ENCODE data around the gene CALR.
A peak's percentile ranks its signal among the peaks of the same experiment; 100 is the strongest.
"Not testable (repeated sequence)": the region's sequence is repeated elsewhere in the genome, so short reads cannot be mapped to it uniquely, and the experiment has no call there.

The CALR gene

GRCh38 chr19:12933287-12934072 lies 4.9 kb upstream of the CALR start, which contains the start of gene FARSA:
Gene FARSA (minus strand): TSS chr19:12933711. CDS start chr19:12933696, 15 bp downstream.
- peak; percentile 86 for DNase-seq (ENCODE audit: low read depth)

DNA sequence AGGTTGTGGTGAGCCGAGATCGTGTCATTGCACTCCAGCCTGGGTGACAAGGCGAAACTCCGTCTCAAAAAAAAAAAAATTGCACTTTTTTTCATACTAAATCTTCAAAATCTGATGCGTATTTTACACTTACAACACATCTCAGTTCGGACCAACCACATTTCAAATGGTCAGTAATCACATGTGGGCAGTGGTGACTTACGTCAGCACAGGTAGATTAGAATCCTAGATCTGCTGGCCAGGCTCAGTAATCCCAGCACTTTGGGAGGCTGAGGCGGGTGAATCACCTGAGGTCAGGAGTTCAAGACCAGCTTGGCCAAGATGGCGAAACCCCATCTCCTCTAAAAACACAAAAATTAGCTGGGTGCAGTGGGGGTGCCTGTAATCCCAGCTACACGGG lies 3.3 kb upstream of the CALR start:
- DNase-seq (ENCODE audit: low read depth): no peak

GRCh38 chr19:12936582-12936981 lies 1.8 kb upstream of the CALR start:
- no peak for DNase-seq (ENCODE audit: low read depth)

- DNase-seq (ENCODE audit: low read depth): no peak
Measured at GRCh38 chr19:12937093-12937926, 1.1 kb upstream of the CALR start.

DNA sequence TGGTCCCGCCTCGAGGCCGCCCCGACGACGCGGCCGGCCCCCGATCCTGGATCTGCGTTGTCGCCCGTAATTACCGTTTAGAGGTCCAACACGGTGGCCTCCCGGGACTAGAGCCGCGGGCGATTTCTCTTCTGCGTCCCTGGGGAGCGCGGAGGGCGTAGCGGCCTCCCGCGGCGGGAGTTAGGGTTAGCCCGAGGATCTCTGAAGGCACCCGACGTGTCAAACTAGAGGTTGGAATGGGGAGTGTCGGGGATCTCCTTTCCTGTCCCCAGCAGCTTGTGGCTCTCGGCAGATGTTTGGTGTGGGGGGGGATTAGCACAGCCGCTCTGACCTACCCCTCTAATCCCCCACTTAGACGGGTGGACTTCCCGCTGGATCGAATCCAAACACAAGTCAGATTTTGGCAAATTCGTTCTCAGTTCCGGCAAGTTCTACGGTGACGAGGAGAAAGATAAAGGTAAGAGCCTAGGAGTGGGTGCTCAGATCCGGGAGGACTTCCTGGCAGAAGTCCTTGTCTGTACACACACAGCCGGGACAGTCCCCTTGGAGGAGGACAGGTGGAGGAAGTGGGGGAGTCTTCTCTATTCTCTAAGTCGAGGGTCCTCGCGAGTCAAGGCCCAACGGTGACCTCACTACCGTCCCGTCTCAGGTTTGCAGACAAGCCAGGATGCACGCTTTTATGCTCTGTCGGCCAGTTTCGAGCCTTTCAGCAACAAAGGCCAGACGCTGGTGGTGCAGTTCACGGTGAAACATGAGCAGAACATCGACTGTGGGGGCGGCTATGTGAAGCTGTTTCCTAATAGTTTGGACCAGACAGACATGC lies 581 bp downstream of the CALR start:
- no peak for DNase-seq (ENCODE audit: low read depth)

DNA sequence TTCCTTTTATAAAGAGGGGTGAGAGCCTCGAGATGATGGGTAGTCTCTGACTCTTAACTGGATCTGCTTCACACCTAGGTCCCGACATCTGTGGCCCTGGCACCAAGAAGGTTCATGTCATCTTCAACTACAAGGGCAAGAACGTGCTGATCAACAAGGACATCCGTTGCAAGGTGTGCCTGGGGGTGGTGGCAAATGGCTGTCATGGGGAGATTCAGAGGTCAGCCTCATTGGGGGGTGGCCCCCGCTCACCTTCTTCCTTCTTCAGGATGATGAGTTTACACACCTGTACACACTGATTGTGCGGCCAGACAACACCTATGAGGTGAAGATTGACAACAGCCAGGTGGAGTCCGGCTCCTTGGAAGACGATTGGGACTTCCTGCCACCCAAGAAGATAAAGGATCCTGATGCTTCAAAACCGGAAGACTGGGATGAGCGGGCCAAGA lies 1.6 kb downstream of the CALR start:
- DNase-seq (ENCODE audit: low read depth): no peak

- DNase-seq (ENCODE audit: low read depth): no peak
Measured at GRCh38 chr19:12940897-12941296, 2.5 kb downstream of the CALR start.

DNA sequence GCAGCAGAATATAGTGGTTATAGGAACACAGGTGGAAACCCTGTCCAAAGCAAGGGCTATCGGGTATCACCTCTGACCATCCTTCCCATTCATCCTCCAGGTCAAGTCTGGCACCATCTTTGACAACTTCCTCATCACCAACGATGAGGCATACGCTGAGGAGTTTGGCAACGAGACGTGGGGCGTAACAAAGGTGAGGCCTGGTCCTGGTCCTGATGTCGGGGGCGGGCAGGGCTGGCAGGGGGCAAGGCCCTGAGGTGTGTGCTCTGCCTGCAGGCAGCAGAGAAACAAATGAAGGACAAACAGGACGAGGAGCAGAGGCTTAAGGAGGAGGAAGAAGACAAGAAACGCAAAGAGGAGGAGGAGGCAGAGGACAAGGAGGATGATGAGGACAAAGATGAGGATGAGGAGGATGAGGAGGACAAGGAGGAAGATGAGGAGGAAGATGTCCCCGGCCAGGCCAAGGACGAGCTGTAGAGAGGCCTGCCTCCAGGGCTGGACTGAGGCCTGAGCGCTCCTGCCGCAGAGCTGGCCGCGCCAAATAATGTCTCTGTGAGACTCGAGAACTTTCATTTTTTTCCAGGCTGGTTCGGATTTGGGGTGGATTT lies 5.1 kb downstream of the CALR start:
- DNase-seq (ENCODE audit: low read depth): no peak

- no peak for DNase-seq (ENCODE audit: low read depth)
Measured at GRCh38 chr19:12944104-12944674, 5.8 kb downstream of the CALR start.

DNA sequence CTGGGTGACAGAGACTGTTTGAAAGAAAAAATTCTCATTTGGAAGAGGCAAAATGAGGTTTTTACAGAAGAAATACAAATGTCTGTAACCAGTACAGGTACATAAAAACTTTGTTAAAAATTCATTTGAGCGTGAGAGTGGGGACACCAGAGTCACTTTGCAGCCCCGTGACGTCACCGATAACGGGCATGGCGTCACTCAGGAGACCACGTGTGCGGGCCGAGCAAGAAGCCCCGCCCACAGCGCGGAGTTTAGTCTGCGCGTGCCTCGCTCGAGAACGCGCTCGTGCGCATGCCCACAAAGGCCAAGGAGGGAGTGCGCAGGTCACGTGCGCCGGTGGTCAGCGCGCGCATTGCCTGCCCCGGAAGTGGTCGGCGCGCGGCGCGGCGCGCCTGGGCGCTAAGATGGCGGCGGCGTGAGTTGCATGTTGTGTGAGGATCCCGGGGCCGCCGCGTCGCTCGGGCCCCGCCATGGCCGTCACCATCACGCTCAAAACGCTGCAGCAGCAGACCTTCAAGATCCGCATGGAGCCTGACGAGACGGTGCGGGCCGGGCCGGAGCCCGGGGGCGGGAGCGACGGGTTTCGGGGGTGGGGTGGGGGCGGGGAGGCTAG lies 7.2 kb downstream of the CALR start, which contains the start of gene RAD23A:
Gene RAD23A (plus strand): TSS at position 384 of the 613 bp plus-strand sequence. CDS start 87 bp downstream, at position 471.
- DNase-seq (ENCODE audit: low read depth): peak; percentile 97

GRCh38 chr19:12946092-12946721 lies 7.8 kb downstream of the CALR start:
- peak; percentile 41 for DNase-seq (ENCODE audit: low read depth)

DNA sequence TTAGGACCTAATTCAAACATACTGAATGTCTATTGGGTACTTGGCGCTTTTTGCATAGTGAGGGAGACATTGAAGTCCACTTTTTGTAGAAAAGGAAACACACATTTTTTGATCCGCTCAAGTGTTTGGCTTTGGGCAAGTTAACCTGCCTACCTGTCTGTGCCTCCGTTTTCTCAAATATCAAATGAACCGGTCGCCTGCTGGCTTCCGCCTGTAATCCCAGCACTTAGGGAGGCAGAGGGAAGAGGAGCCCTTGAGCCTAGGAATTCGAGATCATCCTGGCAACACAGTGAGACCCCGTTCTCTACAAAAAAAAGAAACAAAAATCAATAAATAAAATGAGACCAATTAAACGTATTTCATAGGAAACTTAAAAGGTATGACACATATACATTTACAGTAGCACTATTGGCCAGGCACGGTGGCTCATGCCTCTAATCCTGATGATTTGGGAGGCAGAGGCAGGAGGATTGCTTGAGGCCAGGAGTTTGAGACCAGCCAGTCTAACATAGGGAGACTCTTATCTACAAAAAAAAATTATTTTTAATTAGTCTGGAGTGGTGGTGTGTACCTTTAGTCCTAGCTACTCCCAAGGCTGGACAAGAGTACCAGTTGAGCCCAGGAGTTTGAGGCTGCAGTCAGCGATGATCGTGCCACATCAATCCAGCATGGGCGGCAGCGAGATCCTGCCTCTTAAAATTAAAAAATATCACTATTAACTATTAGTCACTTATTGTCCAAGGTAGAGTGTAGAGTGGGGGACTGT lies 8.5 kb downstream of the CALR start:
- no peak for DNase-seq (ENCODE audit: low read depth)

DNA sequence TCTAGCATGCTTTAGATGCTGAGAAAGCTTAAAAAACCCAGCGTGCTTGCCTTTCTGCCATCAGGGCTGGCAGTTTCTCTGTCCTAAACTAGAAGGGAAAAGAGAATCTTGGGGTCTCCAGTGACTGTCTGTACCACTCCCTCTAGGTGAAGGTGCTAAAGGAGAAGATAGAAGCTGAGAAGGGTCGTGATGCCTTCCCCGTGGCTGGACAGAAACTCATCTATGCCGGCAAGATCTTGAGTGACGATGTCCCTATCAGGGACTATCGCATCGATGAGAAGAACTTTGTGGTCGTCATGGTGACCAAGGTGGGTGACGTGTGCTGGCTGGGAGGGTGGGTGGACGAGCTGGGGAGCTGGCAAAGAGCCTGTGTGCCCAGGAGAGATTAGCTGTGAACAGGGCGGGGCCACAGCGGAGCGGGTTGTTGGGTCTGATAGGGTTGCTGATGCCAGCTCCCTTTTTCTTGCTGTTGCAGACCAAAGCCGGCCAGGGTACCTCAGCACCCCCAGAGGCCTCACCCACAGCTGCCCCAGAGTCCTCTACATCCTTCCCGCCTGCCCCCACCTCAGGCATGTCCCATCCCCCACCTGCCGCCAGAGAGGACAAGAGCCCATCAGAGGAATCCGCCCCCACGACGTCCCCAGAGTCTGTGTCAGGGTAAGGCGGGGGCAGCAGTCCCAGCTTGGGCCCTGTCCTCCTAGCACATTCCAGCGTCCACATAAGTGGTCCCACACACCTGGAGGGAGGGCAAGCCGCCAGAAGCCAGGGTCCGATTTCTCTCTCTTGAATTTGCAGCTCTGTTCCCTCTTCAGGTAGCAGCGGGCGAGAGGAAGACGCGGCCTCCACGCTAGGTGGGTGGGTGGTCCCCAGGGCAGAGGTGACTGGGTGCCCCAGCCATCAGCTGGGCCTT lies 9.5 kb downstream of the CALR start:
- DNase-seq (ENCODE audit: low read depth): no peak

DNA sequence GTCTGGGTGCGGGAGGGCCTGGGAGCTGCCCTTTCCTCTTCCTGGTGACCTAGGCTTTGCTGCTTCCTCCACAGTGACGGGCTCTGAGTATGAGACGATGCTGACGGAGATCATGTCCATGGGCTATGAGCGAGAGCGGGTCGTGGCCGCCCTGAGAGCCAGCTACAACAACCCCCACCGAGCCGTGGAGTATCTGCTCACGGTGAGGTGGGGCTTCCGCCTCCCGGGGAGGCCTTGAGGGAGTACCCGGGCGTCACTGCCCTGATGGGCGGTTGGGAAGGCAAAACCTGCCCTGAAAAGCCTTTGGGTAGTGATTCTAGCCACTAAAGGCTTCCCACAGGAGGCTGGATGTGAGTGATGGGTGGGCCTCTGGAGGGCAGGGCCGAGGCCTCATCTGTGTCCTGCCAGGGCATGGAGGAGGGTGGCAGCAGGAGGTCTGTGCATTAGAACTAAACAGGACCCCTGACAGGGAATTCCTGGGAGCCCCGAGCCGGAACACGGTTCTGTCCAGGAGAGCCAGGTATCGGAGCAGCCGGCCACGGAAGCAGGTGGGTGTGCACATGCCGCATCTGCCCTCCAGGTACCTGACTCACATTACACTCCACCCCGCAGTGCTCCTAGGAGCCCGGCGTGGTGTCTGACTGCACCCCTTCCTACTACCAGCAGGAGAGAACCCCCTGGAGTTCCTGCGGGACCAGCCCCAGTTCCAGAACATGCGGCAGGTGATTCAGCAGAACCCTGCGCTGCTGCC lies 10.4 kb downstream of the CALR start:
- no peak for DNase-seq (ENCODE audit: low read depth)

DNA sequence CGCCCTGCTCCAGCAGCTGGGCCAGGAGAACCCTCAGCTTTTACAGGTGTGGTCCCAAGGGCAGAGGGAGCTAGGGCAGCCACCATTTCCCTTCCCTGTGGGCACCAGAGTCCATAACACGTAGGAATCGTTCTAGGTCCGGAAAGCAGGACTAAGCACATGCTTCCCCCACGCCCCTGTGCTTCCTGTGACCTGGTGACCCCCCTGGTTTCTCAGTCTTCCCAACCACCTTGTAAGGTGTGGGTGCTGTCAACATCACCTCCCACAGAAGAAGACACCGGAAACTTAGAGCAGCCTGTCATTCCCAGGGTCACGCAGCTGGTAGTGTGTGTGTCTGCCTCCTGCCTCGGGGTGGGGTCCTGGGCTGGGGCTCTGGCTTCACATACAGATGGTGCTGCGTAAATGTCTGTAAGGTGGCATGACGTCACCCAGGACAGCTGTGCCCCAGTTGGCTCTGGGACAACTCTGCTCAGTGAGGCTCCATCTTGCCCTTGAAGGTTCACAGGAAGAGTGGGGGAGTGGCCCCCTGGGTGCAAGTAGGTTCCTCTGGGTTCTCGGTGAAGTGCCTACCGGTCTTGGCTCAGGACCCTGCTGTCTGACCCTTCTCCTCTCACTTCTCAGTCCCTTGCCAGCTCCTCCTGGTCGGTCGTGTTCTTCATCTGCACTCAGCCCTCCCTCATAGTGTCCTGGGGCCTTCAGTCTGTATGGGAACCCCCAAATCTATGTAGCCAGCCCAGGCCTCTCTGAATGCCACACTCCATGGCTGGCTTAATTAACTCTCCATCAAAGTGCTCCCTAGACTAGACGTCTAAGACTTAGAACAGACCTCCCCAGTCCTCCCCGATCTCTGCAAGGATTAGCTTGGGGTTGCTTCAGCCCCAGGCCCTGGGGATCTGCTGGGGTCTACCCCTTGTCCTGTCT lies 11.2 kb downstream of the CALR start:
- DNase-seq (ENCODE audit: low read depth): no peak

GRCh38 chr19:12952050-12952449 lies 13.6 kb downstream of the CALR start:
- not testable (repeated sequence) for DNase-seq (ENCODE audit: low read depth)

Data from activated T-helper 9 cell treated with anti-CD3 and anti-CD28 coated beads, Interleukin-2, amount 50 U/mL, for 16 hours (primary cell).